ENCODE results near the gene RNF169. TPM values are rescaled to one million over a fixed set of nuclear protein-coding genes. Genes with fewer than 3 reads are reported as not detected.

Gene RNF169
- total RNA-seq, 4 donors from 2014 or later, result 20.1 to 23.4 (median 22.3) TPM

DNA sequence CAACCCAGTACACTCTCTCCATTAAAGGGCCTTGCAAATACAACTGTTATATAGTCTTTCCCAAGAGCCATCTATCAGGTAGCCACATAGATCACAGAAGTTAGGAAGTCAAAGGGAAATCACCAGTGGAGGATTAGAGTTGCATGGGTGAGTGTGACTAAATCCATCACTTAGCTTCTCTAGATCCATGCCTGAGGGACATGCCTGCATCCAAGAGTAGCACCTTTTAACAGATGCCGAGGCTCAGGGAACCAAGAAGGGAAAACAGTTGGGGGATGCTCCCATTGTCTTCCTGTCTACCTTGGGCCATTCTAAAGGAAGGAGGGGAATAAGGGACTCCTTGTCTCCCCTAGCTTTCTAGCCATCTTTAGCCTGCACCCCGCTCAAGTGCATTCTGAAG, 122.4 kb downstream of the RNF169 start:
- Histone ChIP-seq H3K27me3 (no peaks in the 10 kb centered on the region), H3K4me1 (no peaks in the 10 kb centered on the region), H3K27ac (no peak overlapping the region), H3K9me3 (peaks cover 0 to 100% (median 52%) of the 10 kb centered on the region in 4 donors), H3K4me3 (no peak overlapping the region), H3K36me3 (peaks cover 0 to 99% (median 20%) of the 10 kb centered on the region in 3 donors)
- TF ChIP-seq EP300 (IDR thresholded peaks at IDR 0.05) (no peak), POLR2A (IDR thresholded peaks at IDR 0.05) (no peak)
- TF ChIP-seq, protein P1, sequence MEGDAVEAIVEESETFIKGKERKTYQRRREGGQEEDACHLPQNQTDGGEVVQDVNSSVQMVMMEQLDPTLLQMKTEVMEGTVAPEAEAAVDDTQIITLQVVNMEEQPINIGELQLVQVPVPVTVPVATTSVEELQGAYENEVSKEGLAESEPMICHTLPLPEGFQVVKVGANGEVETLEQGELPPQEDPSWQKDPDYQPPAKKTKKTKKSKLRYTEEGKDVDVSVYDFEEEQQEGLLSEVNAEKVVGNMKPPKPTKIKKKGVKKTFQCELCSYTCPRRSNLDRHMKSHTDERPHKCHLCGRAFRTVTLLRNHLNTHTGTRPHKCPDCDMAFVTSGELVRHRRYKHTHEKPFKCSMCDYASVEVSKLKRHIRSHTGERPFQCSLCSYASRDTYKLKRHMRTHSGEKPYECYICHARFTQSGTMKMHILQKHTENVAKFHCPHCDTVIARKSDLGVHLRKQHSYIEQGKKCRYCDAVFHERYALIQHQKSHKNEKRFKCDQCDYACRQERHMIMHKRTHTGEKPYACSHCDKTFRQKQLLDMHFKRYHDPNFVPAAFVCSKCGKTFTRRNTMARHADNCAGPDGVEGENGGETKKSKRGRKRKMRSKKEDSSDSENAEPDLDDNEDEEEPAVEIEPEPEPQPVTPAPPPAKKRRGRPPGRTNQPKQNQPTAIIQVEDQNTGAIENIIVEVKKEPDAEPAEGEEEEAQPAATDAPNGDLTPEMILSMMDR (IDR thresholded peaks at IDR 0.05), result no peak
- 93 to 95% methylated on average over 2 of the region's 2 CpGs for WGBS, 2 donors
- DNase-seq (ENCODE audit: low spot score in 2 of 2), result no peak

DNA sequence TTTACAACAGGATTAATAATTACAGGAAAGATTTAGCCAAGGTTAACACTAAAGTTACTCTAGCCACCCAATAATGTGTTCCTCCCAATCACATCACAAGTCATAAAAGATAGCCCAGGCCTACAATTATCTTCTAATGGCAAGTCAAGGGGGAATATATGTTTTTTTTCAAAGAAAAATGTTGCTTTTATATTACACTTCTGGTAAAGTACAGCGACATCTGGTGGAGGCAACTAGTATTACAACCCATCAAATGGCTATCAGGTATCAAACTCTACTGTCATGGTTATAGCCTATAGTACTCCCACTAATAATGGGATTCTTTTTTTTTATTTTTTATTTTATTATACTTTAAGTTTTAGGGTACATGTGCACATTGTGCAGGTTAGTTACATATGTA, 128.5 kb downstream of the RNF169 start:
- 29 to 33% methylated on average over 1 of the region's 1 CpG for WGBS, 2 donors
- Histone ChIP-seq H3K9me3 (peaks cover 0 to 52% (median 15%) of the 10 kb centered on the region in 4 donors), H3K27me3 (no peaks in the 10 kb centered on the region)

More for the DNA sequence above, 128.5 kb downstream of the RNF169 start:
- H3K4me3 ChIP-seq, result no peak overlapping the region
- H3K27ac ChIP-seq, result no peak overlapping the region
- peaks cover 0 to 52% (median 15%) of the 10 kb centered on the region in 3 donors for H3K36me3 ChIP-seq
- no peaks in the 10 kb centered on the region for H3K4me1 ChIP-seq
- DNase-seq (ENCODE audit: low spot score in 2 of 2), result no peak
- TF ChIP-seq, protein P1 (IDR thresholded peaks at IDR 0.05), result peak in 3 of 5 experiments; percentile 12 to 24 (median 21)
- TF ChIP-seq EP300 (IDR thresholded peaks at IDR 0.05), result no peak
- TF ChIP-seq POLR2A (IDR thresholded peaks at IDR 0.05), result no peak

Small RNAs within 50 kb of the gene (small RNA-seq; reads per million reads assigned to genes)
- not detected for gene MIR4696
- gene RN7SL239P, result not detected

Other genes starting within 250 kb of the RNF169 start
- gene POLD3, start 156.3 kb upstream of the RNF169 start, total RNA-seq, result 10 to 100 TPM in 3 of 4 donors, 1 to 10 TPM in 1; 9.0 to 21.9 (median 12.8) TPM
- not detected for gene CHRDL2, start 17.4 kb upstream of the RNF169 start, total RNA-seq
- 10 to 100 TPM; 13.5 to 51.6 (median 25.3) TPM for gene XRRA1, start 200.2 kb downstream of the RNF169 start, total RNA-seq
- 10 to 100 TPM; 28.3 to 95.7 (median 61.7) TPM for gene SPCS2, start 200.4 kb downstream of the RNF169 start, total RNA-seq
- 10 to 100 TPM in 3 of 4 donors, 1 to 10 TPM in 1; 5.0 to 20.2 (median 12.7) TPM for gene NEU3, start 240.1 kb downstream of the RNF169 start, total RNA-seq